ENCODE measurements around the gene ZFP36.

- no peak for TF ChIP-seq POLR2A (IDR thresholded peaks at IDR 0.05)
- TF ChIP-seq CTCF (IDR thresholded peaks at IDR 0.05), result no peak
Observed at GRCh38 chr19:39419003-39419402, 12.4 kb downstream of the ZFP36 start.
